ENCODE data around the gene CSTPP1.

- TF ChIP-seq MXI1 (conservative IDR thresholded peaks at IDR 0.05; ENCODE audit: poor library complexity, severe bottlenecking) (no peak), POLR2AphosphoS5 (IDR thresholded peaks at IDR 0.05) (no peak), CTCF (IDR thresholded peaks at IDR 0.05; ENCODE audit: poor library complexity, severe bottlenecking) (no peak), EP300 (conservative IDR thresholded peaks at IDR 0.05; ENCODE audit: poor library complexity, severe bottlenecking) (no peak), EZH2 (IDR thresholded peaks at IDR 0.05; ENCODE audit: borderline replicate concordance, insufficient read depth, low read length, poor library complexity, severe bottlenecking) (no peak), REST (IDR thresholded peaks at IDR 0.05; ENCODE audit: borderline replicate concordance) (no peak)
These were observed 173.2 kb downstream of the CSTPP1 start for GRCh38 chr11:47109727-47110246.
